HG02981 (cell line): Measurements from ENCODE around the gene DNAJC5G.
A peak's percentile ranks its signal among the peaks of the same experiment; 100 is the strongest.
"Not testable (repeated sequence)": the region's sequence is repeated elsewhere in the genome, so short reads cannot be mapped to it uniquely, and the experiment has no call there.

Source experiments
- ATAC-seq: cut with Tn5 transposase; IDR thresholded peaks from one replicate; pipeline ENCODE4 v1.9.1; 2021; ENCODE audit warnings: mild to moderate bottlenecking, moderate library complexity; ENCODE audit not compliant: unreplicated experiment

DNAJC5G gene

DNA sequence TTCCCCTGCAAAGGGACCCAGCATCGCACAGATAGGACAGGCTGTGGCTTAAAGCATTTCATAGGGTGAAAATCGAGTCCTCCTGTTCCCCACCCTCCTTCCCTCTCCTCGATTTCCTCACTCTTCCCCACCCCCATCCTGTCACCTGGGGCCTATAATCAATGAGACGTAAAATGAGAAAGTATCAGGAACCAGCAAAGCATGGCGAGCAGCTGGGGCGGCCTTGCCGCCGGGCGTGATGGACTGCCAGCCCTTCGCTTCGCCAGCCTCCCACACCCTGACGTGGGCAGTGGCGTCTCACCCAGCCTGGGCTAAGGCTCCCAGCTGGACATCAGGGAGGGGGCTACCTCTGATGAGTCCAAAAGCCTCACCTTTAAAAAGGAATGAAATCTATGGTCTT lies 23.5 kb upstream of the DNAJC5G start:
- ATAC-seq, result no peak

DNA sequence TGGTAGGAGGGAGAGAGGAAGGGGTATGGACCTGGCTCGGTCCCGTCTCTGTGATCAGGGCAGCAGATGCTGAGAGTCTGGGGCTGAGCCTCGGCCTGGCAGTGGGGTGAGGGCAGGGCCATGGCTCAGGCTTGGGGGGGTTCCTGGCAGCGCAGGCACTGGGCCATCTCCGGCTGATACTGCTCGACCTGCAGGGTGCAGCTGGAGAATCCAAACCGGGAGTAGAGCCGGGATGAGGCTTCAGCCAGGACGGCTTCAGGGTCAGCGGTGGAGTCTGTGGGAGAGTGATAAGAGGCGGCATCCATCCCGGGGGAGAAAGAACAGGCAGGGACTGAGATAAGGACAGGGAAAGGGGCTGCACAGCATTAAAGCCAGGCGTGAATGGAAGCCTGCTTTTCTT lies 20.0 kb upstream of the DNAJC5G start:
- no peak for ATAC-seq

DNA sequence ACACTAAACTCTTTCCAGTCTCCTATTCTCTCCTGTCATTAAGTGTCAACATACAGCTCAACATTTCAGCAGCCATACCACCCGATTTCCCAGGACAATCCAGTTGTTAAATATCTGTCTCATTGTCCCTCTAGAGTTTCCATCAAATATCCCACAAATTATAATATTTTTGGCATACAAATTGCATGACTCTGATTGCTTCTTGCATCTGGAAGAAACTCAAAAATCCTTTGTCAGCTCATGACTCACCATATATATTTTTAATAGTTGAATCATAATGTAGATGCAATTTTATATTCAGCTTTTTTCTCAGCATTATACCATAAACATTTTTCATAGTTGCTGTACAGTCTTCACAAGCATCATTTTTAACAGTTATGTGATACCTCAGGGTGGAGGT lies 19.6 kb upstream of the DNAJC5G start:
- ATAC-seq, result no peak

- ATAC-seq, result no peak
Observed at GRCh38 chr2:27256855-27257454, 18.3 kb upstream of the DNAJC5G start.

DNA sequence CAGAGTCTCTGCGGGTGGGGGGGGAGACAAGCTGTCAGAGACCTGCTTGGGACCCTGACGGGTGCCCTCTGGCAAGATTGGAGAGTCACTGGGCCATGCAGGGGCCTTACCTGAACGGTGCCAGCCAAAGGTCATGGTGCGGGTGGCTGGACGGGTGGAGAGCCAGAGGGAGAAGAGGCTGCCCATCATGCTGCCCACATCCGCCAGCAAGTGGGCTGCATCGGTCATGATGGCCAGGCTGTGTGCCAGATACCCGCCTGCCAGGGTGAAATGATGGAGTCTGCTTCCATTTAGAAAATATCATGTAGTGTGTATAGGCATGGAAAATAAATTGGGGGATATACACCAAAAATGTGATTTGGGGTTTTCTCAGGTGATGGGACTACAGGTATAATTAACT lies 17.2 kb upstream of the DNAJC5G start:
- ATAC-seq, result no peak

- no peak for ATAC-seq
Observed at GRCh38 chr2:27261241-27261925, 13.8 kb upstream of the DNAJC5G start.

DNA sequence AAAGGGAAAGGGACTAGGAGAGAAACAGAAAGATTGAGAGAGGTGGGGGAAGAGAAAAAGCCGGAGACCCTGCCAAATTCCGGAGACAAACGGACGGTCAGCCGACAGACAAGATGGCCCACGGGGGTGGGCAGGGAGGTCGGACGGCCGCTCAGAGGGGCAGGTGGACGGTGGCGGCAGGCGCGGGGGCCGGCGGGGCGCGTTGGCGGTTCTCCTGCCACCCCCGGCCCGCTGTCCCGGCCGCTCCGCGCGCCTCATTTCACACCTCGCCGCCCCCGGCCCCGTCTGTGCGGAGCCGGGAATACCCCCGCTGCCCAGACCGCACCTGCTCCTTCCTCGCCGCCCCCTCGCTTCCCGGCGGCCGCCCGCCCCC lies 13.3 kb upstream of the DNAJC5G start:
- ATAC-seq, result no peak

GRCh38 chr2:27262379-27263286 lies 12.6 kb upstream of the DNAJC5G start, which contains the start of gene SLC30A3:
SLC30A3 (minus strand) TSS chr2:27263047; CDS start chr2:27262906, 141 bp downstream.
- no peak for ATAC-seq

GRCh38 chr2:27263287-27264252 lies 11.7 kb upstream of the DNAJC5G start:
- no peak for ATAC-seq

- ATAC-seq, result no peak
Observed at GRCh38 chr2:27264253-27264752, 10.9 kb upstream of the DNAJC5G start.

GRCh38 chr2:27264753-27265535 lies 10.3 kb upstream of the DNAJC5G start:
- peak; percentile 40 for ATAC-seq

GRCh38 chr2:27265536-27265870 lies 9.7 kb upstream of the DNAJC5G start:
- ATAC-seq, result no peak

- ATAC-seq, result not testable (repeated sequence)
Observed at GRCh38 chr2:27268296-27268695, 6.9 kb upstream of the DNAJC5G start.

- ATAC-seq, result no peak
Observed at GRCh38 chr2:27270131-27270530, 5.1 kb upstream of the DNAJC5G start.

DNA sequence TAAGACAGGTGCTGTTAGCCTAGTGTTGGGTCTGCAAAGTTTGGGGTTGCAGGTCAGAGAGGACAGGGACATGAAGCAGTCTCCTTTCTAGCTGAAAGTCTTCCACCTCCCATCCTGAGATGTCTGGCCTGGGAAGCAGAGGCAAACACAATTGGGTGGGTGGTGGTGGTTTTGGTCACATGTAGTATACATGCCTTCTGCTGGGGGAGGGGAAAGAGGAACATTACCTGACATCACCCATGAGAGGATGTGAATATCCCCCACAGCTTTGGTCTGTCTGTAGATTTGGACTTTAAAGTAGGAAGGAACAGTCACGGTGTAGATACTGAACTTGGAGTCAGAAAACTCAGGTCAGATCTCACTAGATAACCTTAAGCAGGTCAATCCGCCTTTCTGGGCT lies 4.6 kb upstream of the DNAJC5G start:
- no peak for ATAC-seq

DNA sequence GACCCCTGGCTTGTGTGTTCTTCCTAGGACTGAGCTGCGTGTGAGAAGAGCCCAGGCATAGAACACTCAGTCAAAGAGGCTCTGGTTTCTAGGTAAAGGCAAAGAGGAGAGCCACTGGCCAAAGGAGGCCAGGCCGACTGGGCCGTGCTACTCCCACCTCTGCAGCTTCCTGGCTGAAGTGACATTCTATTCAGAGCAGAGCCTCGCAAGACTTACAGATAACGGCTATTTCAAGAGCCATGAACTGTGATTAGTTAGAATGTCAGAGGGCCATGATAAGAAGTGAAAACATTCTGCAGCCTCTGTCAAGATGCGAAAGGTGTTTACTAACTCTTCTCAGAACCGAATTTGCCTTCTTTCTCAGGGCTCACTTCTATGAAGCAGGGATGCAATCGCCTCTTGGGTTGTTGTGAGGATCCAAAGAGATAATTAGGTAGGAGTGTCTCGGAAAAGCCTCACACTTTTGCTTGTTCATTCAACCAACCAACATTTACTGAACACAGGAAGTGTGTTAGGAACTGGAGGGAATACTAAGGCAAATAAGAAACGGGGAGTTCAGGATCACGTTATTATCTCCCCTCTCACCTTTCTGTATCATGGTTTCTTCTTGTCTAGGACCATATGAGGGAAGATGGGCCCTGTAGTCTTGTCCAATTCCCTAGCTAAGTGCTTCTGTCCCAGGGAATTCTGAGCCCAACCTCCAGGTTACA lies 3.4 kb upstream of the DNAJC5G start:
- ATAC-seq, result no peak

GRCh38 chr2:27272537-27273522 lies 2.4 kb upstream of the DNAJC5G start:
- ATAC-seq, result not testable (repeated sequence)

DNA sequence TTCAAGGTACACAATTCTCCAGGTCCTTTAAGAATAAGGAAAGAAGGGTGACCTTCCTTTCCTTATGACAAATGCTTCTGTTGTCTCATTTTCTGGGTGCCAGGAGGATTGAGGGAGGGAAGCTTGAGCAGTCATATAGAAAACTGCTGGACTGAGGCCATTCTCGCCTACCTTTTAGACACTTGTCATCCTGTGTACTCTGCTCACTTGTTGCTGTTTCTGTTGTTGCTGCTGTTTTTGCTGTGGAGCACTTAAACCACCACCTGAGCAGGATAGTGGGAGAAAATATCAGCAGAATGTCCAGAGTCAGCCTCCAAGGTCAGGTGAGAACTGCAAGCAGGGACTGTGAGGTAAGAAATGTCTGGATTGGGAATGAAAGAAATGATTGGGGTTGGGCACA lies 2.8 kb downstream of the DNAJC5G start:
- ATAC-seq, result no peak
